ENCODE results near the gene SEPTIN7.

The SEPTIN7 gene

GRCh38 chr7:35787925-35788324 lies 12.9 kb upstream of the SEPTIN7 start:
- no peak for DNase-seq (ENCODE audit: low read depth)

- no peak for DNase-seq (ENCODE audit: low read depth)
These were observed 8.4 kb upstream of the SEPTIN7 start for GRCh38 chr7:35792472-35792871.

GRCh38 chr7:35792873-35793489 lies 7.9 kb upstream of the SEPTIN7 start:
- DNase-seq (ENCODE audit: low read depth) = no peak

- DNase-seq (ENCODE audit: low read depth) = no peak
These were observed 3.5 kb upstream of the SEPTIN7 start for GRCh38 chr7:35797311-35797710.

- DNase-seq (ENCODE audit: low read depth) = peak; percentile 71
These were observed 775 bp upstream of the SEPTIN7 start for GRCh38 chr7:35799846-35800717.

- DNase-seq (ENCODE audit: low read depth) = peak; percentile 74
These were observed 690 bp downstream of the SEPTIN7 start for GRCh38 chr7:35801392-35802101.

- DNase-seq (ENCODE audit: low read depth) = no peak
These were observed 1.2 kb downstream of the SEPTIN7 start for GRCh38 chr7:35802102-35802466.

GRCh38 chr7:35802649-35803048 lies 1.8 kb downstream of the SEPTIN7 start:
- peak; percentile 5 for DNase-seq (ENCODE audit: low read depth)

GRCh38 chr7:35804231-35804970 lies 3.5 kb downstream of the SEPTIN7 start:
- no peak for DNase-seq (ENCODE audit: low read depth)

GRCh38 chr7:35805876-35806275 lies 5.0 kb downstream of the SEPTIN7 start:
- no peak for DNase-seq (ENCODE audit: low read depth)

- no peak for DNase-seq (ENCODE audit: low read depth)
These were observed 15.7 kb downstream of the SEPTIN7 start for GRCh38 chr7:35816514-35816913.

- no peak for DNase-seq (ENCODE audit: low read depth)
These were observed 16.3 kb downstream of the SEPTIN7 start for GRCh38 chr7:35817181-35817580.

- DNase-seq (ENCODE audit: low read depth) = no peak
These were observed 17.1 kb downstream of the SEPTIN7 start for GRCh38 chr7:35817930-35818329.

GRCh38 chr7:35818513-35818912 lies 17.7 kb downstream of the SEPTIN7 start:
- DNase-seq (ENCODE audit: low read depth) = no peak

- no peak for DNase-seq (ENCODE audit: low read depth)
These were observed 18.5 kb downstream of the SEPTIN7 start for GRCh38 chr7:35819310-35819709.

- DNase-seq (ENCODE audit: low read depth) = no peak
These were observed 19.3 kb downstream of the SEPTIN7 start for GRCh38 chr7:35819954-35820703.

- no peak for DNase-seq (ENCODE audit: low read depth)
These were observed 20.0 kb downstream of the SEPTIN7 start for GRCh38 chr7:35820858-35821257.

- no peak for DNase-seq (ENCODE audit: low read depth)
These were observed 22.6 kb downstream of the SEPTIN7 start for GRCh38 chr7:35823440-35823839.

GRCh38 chr7:35825974-35826373 lies 25.1 kb downstream of the SEPTIN7 start:
- no peak for DNase-seq (ENCODE audit: low read depth)

GRCh38 chr7:35826751-35827150 lies 25.9 kb downstream of the SEPTIN7 start:
- no peak for DNase-seq (ENCODE audit: low read depth)

GRCh38 chr7:35828817-35829216 lies 28.0 kb downstream of the SEPTIN7 start:
- DNase-seq (ENCODE audit: low read depth) = no peak

GRCh38 chr7:35831208-35831607 lies 30.4 kb downstream of the SEPTIN7 start:
- DNase-seq (ENCODE audit: low read depth) = no peak
